Measurements from ENCODE around the gene KLC3.

Gene KLC3

GRCh38 chr19:45380107-45380506 lies 39.6 kb downstream of the KLC3 start:
- no peak for DNase-seq

GRCh38 chr19:45382426-45382825 lies 41.9 kb downstream of the KLC3 start:
- DNase-seq = no peak

GRCh38 chr19:45385392-45386221 lies 45.1 kb downstream of the KLC3 start:
- DNase-seq = no peak

GRCh38 chr19:45391346-45391745 lies 50.8 kb downstream of the KLC3 start:
- no peak for DNase-seq

GRCh38 chr19:45391871-45392665 lies 51.5 kb downstream of the KLC3 start:
- DNase-seq = no peak

GRCh38 chr19:45395821-45396617 lies 55.5 kb downstream of the KLC3 start:
- no peak for DNase-seq

- no peak for DNase-seq
These were observed 59.6 kb downstream of the KLC3 start for GRCh38 chr19:45400192-45400591.

Data from fibroblast of skin of abdomen (primary cell).